ENCODE data around the gene DOC2A.

GRCh38 chr16:30005341-30006094 is 5.3 kb downstream of the DOC2A start:
- TF ChIP-seq CTCF (IDR thresholded peaks at IDR 0.05) (peak; percentile 72 to 82 (median 76)), POLR2AphosphoS5 (IDR thresholded peaks at IDR 0.05) (no peak)
